A673 (cell line): ENCODE data around the gene ATG4A.

ENCODE experiments used
- EZH2 ChIP-seq: fragments of 200-600 bp; sonication (generic); IDR thresholded peaks from 2 replicates; pipeline ENCODE4 v1.6.1; 2017; ENCODE audit warnings: borderline replicate concordance, low read depth, mild to moderate bottlenecking, mixed read lengths, antibody characterized with exemption, low read length; ENCODE audit not compliant: poor library complexity, severe bottlenecking
- TF ChIP-seq, protein P1 (sequence below): fragments of 300-800, 200-600 bp; sonication (generic); conservative IDR thresholded peaks from 2 replicates; pipeline ENCODE4 v1.5.1; 2017; ENCODE audit warnings: low read depth, mild to moderate bottlenecking, antibody characterized with exemption, low read length, moderate library complexity, mixed read lengths

DNA sequence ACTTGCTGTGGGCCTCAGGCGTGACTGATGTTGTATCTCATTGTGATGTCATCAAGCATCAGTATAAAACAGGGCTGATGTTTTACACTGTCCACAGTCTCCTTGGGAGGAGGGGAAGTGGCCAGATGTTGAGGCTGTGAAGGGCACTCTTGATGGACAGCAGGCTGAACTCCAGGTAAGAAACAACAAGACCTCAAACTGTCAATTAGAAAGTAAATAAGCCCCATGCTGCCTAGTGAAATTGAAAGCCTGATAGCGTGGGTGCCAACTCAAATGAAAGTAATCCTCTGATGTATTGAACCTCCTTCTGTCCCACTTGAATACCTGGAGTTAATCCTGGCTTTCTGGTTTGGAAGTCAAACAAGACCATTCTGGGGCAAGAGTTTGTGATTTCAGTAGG, 27.0 kb upstream of the ATG4A start:
- TF ChIP-seq, protein P1, sequence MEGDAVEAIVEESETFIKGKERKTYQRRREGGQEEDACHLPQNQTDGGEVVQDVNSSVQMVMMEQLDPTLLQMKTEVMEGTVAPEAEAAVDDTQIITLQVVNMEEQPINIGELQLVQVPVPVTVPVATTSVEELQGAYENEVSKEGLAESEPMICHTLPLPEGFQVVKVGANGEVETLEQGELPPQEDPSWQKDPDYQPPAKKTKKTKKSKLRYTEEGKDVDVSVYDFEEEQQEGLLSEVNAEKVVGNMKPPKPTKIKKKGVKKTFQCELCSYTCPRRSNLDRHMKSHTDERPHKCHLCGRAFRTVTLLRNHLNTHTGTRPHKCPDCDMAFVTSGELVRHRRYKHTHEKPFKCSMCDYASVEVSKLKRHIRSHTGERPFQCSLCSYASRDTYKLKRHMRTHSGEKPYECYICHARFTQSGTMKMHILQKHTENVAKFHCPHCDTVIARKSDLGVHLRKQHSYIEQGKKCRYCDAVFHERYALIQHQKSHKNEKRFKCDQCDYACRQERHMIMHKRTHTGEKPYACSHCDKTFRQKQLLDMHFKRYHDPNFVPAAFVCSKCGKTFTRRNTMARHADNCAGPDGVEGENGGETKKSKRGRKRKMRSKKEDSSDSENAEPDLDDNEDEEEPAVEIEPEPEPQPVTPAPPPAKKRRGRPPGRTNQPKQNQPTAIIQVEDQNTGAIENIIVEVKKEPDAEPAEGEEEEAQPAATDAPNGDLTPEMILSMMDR: no peak
- no peak for TF ChIP-seq EZH2
